GM21515 (cell line): ENCODE measurements around the gene MGARP.
"Not testable (repeated sequence)": the region's sequence is repeated elsewhere in the genome, so short reads cannot be mapped to it uniquely, and the experiment has no call there.

Experiments
- ATAC-seq: cut with Tn5 transposase; IDR thresholded peaks from one replicate; pipeline ENCODE4 v1.9.1; 2021; ENCODE audit not compliant: unreplicated experiment

The MGARP gene

GRCh38 chr4:139295942-139296299 is 15.9 kb upstream of the MGARP start:
- no peak for ATAC-seq

DNA sequence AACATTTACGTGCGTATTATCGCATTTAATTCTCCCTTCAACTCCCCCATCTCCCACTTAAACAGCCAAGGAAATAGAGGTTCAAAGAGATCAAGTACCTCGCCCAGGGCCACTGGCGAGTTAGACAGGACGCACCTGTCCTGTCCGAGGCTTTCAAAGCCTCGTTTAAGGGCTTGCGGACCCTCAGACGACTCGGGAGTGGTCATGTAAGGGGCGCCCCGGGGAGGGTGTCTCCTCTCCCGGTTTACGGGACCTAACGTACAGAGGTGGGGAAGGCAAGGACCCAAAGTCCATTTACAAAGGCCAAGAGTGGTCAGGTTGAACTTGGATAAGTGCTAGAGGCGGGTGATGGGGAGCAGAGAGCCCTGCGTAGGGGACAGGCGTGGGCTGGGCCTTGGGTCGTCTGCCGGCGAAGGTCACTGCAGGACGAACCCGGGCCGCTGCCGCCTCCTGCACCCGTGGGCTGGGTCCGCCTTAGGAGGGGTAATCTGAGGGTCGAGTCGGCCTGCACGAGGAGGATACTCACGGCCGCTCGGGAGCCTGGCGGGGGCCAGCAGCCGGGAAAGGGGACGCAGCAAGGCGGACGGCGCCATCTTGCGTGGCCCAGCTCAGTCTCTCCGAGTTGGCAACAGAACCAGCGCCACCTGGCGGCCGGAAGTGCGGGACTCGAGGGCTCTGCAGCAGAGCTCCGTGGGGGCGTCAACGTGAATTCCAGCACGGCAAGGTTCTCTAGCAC is 15.3 kb upstream of the MGARP start:
- ATAC-seq = peak; percentile 93

DNA sequence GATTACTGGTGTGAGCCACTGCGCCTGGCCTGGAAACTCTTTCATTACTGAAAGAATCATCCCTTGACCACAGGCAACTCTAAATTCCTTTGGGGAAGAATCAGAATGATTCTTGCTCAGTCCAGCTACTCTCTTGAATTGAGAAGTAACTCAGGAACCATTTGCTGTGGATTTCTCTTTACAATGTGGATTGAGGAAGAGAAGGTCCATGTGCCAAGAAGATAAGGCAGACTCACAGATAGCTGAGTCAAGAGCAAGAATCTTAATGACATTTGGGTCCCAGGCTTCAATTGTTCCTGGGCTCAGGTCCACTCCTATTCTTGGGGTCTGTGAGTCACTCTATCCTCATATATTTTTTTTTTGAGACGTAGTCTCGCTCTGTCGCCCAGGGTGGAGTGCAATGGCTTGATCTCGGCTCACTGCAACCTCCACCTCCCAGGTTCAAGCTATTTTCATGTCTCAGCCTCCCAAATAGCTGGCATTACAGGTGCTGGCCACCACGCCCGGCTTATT is 6.2 kb upstream of the MGARP start:
- no peak for ATAC-seq

DNA sequence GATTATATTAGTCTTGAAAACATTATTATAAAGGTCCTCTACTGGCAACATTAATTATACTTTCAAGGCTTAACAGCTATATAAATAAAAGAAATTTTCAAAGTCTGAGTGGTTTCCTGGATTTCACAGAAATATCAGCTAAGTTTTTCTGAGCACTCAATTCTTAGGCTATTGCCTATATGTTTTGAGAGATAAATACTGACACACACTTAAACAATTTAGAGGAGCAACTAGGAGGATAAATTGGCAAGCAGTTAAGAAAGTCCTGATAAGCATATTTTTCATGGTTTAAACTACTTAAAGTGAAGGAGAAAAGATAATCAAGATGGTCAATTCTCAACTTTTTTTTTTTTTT is 2.7 kb upstream of the MGARP start:
- ATAC-seq = no peak

DNA sequence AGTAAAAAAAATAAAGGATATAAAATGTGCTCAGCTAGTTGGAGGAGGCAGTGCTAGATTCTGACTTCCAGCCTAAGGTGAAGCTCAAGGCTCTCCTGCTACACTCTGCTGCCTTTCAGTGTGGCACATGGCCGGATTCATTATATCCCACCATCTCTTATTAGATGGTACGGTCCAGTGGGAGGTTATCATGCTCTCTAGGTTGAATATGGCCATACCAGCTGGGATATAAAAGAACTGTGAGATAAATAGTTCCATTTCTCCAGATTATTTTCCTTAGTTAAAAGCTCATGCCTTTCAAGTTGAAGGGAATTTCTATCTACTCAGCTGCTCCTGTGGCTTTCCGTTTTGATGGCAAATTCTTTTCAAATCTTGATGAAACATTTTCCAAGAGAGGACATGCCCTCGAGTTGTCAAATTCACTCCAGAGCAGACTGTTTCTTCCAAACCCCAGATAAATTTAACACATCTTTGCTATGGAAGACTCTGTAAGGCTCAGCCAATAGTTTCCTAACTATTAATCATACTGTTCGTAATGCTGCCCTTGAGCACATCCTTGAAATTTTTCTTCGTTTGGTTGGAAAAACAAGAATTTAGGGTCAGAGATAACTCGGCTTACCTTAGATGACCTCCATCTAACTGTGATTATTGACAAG is 2.2 kb upstream of the MGARP start:
- no peak for ATAC-seq

DNA sequence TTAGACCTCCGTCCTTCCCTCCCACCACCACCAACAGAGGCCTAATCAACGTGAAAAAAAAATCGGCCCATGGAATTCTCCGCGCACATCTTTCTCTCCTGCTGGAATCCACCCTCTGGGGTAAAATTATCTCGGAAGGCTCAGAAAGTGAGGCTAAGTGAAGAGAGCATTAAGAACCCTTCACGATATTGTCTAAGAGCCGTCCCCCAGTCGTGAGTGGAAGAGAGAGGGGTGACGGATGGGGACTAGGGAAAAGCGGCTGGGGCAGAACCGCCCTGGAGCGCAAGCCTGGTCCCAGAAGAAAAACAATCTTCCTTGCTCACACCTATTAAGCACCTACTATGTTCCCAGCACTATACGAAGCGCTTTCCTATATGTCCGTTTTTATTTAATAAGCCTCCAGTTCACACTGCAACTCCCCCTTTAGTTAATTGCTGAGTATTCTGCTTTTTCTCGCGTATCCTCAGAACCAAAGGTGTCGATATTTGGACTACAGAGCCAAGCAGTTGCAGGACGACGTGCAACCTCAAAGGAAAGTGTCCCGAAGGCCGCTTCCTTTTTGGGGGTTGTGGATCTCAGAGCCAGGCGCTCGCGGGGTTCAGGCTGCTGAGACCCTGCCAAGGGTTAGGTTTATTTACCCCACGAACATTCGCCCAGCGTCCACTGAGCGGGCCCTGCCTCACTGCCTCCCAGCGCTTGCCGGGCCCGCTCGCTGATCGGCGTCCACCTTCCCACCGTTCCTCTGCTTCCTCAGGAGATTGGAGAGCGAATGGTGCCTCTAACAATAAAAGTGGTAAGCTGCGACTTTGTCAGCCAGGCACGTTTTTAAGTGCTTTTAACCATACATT is 889 bp downstream of the MGARP start:
- ATAC-seq = no peak

DNA sequence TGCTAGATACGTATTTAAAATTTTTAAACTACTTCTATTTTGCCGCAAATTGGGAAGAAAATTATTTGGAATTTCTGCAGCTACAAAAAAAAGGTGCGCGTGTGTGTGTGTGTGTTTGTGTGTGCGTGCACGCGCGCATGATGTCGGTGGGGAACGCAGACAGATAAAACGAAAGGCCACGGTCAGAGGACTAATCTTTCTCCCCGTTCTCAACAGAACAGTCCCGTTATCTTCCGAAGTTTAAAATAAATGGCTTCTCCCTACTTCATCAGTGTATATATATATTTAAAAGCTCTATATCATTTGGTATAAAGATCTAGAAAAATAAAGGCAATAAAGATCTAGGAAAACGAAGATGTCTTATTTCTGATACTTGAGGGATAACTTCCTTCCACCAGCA is 1.5 kb downstream of the MGARP start:
- no peak for ATAC-seq

DNA sequence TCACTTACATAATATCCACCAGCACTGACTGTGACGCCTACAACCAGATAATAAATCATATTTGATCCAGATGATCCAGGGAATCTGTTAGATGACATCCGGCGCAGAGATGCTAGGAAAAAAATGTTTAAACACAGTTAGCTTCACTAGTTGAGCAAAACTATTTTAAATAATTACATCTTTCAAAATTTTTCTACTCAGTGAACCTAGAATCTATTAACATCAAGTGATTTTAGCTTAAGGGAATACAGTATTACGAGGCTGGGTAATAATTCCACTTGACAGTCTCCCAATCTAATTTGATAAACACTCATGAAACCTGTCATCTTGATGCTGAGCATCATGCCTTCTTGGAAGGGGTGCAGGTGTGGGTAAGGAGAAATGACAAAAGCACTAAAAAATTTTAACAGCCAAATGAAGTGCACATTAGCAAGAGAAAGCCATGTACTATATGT is 4.7 kb downstream of the MGARP start:
- no peak for ATAC-seq

- ATAC-seq = no peak
These were observed 5.2 kb downstream of the MGARP start for GRCh38 chr4:139274790-139275189.

DNA sequence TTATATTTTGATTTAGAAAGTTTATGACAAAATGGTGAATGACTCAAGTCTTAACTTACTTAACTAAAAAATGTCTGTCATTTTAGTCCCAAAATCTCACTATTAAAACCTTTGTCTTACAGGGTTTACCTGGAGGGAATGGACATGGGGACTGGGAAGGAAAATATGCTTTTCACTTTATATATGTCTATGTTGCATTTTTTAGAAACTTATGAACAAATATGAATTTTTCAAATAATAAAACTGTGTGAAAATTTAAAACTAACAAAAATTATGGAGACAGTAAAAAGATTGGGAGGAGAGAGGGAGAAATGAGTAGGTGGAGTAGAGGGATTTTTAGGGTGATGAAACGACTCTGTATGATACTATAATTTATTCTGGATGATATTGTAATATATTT is 6.2 kb downstream of the MGARP start:
- ATAC-seq = no peak

DNA sequence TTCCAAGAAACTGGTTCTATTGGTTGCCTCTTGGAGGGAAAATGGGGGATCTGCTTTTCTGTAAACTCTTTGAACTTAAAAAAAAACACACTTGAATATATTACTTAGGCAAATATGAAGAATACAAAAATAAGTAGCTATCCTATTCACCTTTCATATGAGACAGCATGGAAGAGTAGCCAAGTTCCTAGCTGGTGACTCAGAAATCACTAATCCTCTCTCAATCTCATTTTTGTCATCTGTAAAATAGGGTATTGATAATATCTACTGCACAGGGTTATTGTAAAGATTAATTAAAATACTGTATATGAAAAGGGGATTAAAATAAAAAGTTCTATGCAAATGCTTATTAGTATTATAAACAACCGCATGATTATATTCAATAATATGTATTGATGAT is 12.7 kb downstream of the MGARP start:
- no peak for ATAC-seq

- ATAC-seq = peak; percentile 97
These were observed 13.3 kb downstream of the MGARP start for GRCh38 chr4:139266583-139267257.

- peak; percentile 1 for ATAC-seq
These were observed 13.8 kb downstream of the MGARP start for GRCh38 chr4:139266208-139266582.

DNA sequence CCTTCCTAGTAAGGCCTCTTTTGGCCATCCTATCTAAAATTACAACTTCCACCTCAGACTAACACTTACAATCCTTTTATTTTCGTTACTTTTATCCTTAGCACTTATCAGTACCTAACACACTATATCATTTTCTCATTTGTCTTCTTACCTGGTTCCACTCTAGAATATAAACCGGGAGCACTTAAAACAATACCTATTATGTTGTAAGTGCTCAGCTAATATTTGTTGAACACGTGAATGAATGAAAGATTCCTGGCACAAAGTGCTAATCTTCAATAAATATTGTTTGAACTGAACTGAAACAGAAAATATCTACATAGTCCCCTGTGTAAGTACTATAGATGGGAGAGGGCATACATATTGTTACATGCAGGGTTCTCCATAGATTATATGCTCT is 14.4 kb downstream of the MGARP start:
- ATAC-seq = no peak

DNA sequence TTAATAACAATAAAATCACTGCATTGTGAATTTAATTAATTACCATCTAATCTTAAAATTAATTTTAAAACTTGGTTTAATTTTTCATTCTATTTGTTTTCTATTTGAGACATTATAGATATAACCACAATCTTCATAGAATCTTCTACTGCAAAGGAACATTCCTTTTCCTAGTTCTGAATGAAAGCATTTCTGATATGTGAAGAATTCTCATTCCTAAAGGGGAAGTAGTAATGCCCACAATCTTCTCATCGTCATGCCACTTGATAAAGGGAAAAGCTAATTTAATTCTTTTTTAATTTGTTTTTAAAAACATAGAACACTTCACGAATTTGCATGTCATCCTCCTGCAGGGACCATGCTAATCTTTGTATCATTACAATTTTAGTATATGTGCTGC is 23.7 kb downstream of the MGARP start:
- ATAC-seq = no peak

DNA sequence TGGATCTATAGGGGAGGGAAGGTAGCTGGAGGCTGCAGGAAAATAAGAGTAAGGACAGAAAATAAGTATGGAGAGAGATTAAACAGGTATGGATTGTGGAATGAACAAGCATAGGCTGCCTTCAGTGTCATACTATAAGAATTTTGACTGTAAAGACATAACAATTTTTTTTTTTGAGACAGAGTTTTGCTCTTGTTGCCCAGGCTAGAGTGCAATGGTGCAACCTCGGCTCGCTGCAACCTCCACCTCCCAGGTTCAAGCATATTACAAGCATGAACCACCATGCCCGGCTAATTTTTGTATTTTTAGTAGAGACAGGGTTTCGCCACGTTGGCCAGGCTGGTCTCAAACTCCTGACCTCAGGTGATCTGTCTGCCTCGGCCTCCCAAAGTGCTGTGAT is 24.4 kb downstream of the MGARP start:
- not testable (repeated sequence) for ATAC-seq

DNA sequence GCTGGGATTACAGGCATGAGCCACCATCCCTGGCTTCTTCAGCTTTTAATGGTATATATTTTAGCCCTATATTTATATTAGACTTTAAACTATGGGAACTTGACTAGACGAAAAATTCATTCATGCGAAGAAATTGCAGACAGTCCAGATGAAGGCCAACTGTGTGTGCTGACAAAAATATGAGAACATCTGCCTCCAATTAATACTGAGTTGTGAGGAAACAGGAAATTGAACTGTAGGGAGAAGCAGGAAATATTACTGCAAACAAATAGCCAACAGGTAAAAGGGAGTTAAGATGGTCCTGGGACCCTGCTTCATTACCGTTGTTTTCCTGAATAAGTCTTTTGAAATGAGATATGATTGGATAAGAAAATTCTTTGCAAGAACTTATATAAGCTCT is 26.3 kb downstream of the MGARP start:
- ATAC-seq = no peak

DNA sequence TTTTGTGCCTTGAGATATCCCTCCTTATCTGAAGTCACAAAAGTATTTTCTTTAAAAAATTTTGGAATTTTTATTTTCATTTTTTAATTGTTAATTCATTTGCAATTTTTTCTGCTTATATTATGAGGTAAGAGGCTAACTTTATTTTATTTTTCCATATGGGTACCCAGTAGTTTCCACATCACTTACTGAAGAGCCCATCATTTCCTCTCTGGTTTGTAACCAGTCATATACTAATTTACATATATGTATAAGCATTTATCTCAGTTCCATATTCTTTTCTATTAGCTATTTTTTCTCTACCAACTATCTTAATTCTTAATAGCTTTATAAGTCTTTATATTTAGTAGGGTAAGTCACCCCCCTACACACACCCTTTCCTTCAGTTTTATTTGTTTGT is 27.0 kb downstream of the MGARP start:
- ATAC-seq = no peak

DNA sequence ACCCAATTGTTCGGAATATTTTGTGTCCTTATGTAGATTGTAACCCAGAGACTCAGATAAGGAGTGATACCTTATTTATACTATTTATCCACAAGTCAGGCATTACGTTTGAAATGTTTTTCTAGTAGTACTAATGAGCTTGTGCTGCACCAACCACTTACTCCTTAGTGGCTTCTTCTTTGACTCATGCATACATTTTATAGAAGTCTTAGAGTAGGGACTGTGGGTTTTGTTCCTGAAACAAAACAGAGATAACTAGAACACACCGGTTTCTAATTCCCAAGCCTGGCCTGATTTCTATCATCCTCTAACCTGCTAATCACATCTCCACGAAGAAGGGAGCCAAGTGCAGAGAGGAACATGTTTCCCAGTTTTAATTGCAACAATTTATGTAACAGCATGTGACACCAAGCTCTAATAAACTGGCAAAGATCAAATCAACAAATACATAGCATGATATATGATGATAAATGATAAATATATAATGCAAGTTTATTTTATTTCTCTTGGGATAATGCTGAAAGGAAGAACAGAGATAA is 32.3 kb downstream of the MGARP start:
- no peak for ATAC-seq

DNA sequence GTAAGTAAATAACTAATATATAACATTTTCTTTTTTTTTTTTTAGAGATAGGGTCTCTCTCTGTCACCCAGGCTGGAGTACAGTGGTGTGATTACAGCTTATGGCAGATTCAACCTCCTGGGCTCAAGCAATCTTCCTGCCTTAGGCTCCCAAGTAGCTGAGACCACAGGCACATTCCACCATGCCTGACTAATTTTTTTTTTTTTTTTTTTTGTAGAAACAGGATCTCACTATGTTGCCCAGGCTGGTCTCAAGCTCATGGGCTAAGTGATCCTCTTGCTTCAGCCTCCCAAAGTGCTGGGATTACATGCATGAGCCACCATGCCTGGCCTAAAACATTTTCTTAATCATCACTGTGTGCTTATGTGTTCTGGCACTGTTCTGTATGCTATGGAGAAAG is 32.8 kb downstream of the MGARP start:
- ATAC-seq = no peak

DNA sequence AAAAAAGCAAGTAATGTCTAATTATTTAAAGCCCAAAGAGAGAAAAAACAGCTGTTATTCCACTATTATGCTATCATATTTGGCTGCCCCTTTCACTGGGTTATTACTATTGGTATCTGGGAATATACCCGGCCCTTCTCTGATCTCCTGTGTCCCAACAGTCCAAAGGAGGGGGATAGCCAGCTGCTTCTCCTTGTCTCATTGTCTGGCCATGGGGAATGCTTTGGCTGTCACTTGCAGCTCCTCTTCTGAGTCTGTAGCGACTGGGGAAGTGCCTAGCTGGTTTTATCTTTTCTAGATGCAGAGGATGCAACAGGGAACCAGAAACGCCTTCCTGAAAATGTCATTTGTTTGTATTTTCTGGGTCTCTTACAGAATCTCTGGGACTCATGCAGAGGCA is 33.9 kb downstream of the MGARP start:
- no peak for ATAC-seq
